Measurements from ENCODE around the gene SNRNP25. TPM values are rescaled to one million over a fixed set of nuclear protein-coding genes. Genes with fewer than 3 reads are reported as not detected.
"Not testable (repeated sequence)": the region's sequence is repeated elsewhere in the genome, so short reads cannot be mapped to it uniquely, and the experiment has no call there.

SNRNP25 gene
- total RNA-seq, 3 donors from 2014 or later, result 49.5 to 69.4 (median 66.1) TPM

GRCh38 chr16:35678-36305 is 17.8 kb upstream of the SNRNP25 start:
- H3K4me1 Mint-ChIP-seq (ENCODE audit: low read depth), result peaks cover 25% of the 10 kb centered on the region
- no peak overlapping the region for H3K4me3 Mint-ChIP-seq
- H3K36me3 Mint-ChIP-seq (ENCODE audit: insufficient read depth), result peaks cover 7% of the 10 kb centered on the region
- no peaks in the 10 kb centered on the region for H3K27me3 Mint-ChIP-seq (ENCODE audit: low read depth)
- DNase-seq (no peak), ATAC-seq (no peak)
- no peaks in the 10 kb centered on the region for H3K9me3 Mint-ChIP-seq

DNA sequence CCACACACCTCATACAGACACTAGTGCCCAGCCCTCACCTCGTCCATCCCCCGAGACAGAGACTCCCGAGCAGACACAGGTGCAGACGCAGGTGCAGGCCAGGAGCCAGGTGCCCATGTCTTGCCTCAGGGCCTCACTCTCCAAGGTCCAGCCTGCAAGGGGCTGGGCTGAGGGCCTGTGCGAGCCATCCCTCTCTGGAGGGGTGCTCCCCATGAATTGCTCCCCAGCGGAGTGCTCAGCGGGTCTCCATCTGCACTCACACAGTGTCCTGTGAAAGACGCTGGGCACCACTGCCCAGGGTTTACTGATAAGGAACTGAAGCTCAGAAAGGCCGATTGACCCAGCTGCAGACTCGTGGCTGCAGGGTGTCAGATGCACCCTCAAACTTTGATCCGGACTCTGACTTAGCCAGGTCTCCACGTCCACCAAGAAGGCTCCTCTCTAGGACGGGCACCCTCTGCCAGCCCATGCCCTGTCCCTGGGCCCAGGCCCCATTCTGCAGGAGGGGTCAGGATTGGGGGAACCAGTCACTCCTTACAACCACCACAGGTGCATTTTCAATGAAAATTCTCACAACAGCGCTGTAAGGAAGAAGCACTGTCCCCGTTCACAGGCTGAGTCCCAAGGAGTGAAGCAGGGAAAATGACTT is 17.2 kb upstream of the SNRNP25 start:
- Mint-ChIP-seq H3K4me3 (no peak overlapping the region), H3K4me1 (ENCODE audit: low read depth) (peaks cover 25% of the 10 kb centered on the region), H3K36me3 (ENCODE audit: insufficient read depth) (peaks cover 7% of the 10 kb centered on the region), H3K9me3 (no peaks in the 10 kb centered on the region), H3K27me3 (ENCODE audit: low read depth) (no peaks in the 10 kb centered on the region)
- ATAC-seq, result no peak
- DNase-seq, result no peak

GRCh38 chr16:37511-37910 is 16.1 kb upstream of the SNRNP25 start:
- no peaks in the 10 kb centered on the region for H3K9me3 Mint-ChIP-seq
- H3K36me3 Mint-ChIP-seq (ENCODE audit: insufficient read depth), result peaks cover 15% of the 10 kb centered on the region
- peaks cover 34% of the 10 kb centered on the region for H3K4me1 Mint-ChIP-seq (ENCODE audit: low read depth)
- no peak overlapping the region for H3K4me3 Mint-ChIP-seq
- no peak for DNase-seq
- no peaks in the 10 kb centered on the region for H3K27me3 Mint-ChIP-seq (ENCODE audit: low read depth)
- no peak for ATAC-seq

DNA sequence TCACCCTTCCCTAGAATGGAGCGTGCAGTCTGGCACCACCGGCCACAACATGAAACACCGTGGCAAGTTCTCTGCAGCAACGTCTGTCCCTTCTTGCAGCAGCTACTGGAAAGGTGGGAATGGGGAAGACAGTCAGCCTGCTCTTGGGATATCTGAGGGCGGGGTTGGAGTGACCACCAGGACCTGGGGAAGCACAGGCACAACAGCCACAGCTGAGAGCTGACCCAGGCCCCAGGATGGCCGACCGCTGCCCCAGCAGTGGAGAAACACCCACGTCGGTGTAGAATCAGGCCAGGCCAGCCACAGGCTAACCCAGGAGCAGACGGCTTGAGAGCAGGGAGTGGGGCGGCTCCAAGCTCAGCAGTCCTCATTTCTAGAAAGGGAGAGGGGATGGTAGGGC is 15.4 kb upstream of the SNRNP25 start:
- not testable (repeated sequence) for DNase-seq; H3K4me3 Mint-ChIP-seq; H3K9me3 Mint-ChIP-seq; H3K27me3 Mint-ChIP-seq (ENCODE audit: low read depth); ATAC-seq
- Mint-ChIP-seq H3K36me3 (ENCODE audit: insufficient read depth) (peaks cover 22% of the 10 kb centered on the region), H3K4me1 (ENCODE audit: low read depth) (peaks cover 41% of the 10 kb centered on the region)

DNA sequence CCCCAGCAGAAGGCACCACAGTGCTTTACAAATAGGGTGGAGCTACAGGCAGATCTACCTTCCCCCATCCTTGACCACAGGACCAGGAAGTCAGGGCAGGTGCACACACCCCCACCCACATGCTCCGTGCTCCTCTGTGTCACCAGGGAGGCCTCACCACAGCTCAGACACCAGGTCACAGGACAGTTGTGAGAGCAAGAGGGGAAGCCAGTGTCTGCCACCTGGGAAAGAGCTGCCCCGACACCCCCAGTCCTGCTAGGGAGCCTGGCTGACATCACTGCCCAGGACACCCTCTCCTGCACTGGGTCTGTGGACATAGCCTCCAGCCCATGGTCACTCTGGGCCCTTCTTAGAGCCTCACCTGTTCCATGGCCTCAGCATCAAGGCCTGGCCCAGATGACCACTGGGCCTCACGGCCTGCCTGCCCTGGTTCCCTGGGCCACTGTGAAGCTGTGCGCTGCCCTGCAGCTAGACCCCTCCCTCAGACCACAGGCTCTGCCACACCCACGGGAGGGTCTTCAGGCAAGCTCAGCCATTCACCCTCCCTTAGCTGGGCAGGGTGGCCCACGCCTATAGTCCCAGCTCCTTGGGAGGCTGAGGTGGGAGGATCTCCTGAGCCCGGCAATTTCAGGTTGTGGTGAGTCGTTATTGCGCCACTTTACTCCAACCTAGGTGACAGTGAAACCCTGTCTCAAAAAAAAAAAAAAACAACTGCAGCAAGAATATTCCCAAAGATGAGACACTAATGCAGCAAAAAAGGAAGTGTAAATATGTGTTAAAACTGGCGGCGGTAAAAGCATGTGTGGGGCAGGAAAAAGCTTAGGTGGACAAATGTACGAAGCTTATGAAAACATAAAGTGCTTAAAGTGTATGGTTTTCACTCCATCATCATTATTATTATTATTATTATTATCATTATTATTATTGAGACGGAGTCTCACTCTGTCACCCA is 14.4 kb upstream of the SNRNP25 start:
- Mint-ChIP-seq H3K9me3 (no peaks in the 10 kb centered on the region), H3K27me3 (ENCODE audit: low read depth) (no peaks in the 10 kb centered on the region), H3K36me3 (ENCODE audit: insufficient read depth) (peaks cover 26% of the 10 kb centered on the region), H3K4me3 (no peak overlapping the region), H3K4me1 (ENCODE audit: low read depth) (peaks cover 42% of the 10 kb centered on the region)
- ATAC-seq (peak; percentile 72 to 78), DNase-seq (no peak)

- H3K27me3 Mint-ChIP-seq (ENCODE audit: low read depth), result no peaks in the 10 kb centered on the region
- H3K36me3 Mint-ChIP-seq (ENCODE audit: insufficient read depth), result peaks cover 29% of the 10 kb centered on the region
- ATAC-seq (no peak), DNase-seq (no peak)
- no peak overlapping the region for H3K4me3 Mint-ChIP-seq
- H3K9me3 Mint-ChIP-seq, result no peaks in the 10 kb centered on the region
- peaks cover 39% of the 10 kb centered on the region for H3K4me1 Mint-ChIP-seq (ENCODE audit: low read depth)
Measured at GRCh38 chr16:41439-42068, 12.1 kb upstream of the SNRNP25 start.

DNA sequence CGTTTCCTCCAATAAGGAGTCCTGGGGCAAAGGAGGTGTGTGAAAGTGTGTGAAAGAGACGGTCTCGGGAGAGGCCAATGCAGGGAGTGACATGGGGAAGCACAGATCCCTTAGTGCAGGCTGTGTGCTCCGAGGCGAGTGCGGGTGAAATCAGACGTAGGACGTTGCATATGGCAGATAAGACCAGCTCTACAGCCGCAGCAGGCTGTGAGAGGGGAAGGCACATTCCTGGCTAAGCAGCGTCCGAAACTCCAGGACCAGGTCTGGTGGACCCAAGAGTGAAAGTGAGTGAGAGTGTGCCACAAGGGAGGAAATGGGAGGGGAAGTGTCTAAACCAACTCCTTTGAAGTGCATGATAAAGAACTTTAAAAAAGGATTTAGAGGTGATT is 11.6 kb upstream of the SNRNP25 start:
- ATAC-seq (no peak), DNase-seq (no peak)
- H3K4me1 Mint-ChIP-seq (ENCODE audit: low read depth), result peaks cover 39% of the 10 kb centered on the region
- H3K4me3 Mint-ChIP-seq, result no peak overlapping the region
- H3K36me3 Mint-ChIP-seq (ENCODE audit: insufficient read depth), result peaks cover 28% of the 10 kb centered on the region
- no peaks in the 10 kb centered on the region for H3K9me3 Mint-ChIP-seq
- H3K27me3 Mint-ChIP-seq (ENCODE audit: low read depth), result no peaks in the 10 kb centered on the region

GRCh38 chr16:42691-43090 is 10.9 kb upstream of the SNRNP25 start:
- Mint-ChIP-seq H3K4me1 (ENCODE audit: low read depth) (peaks cover 35% of the 10 kb centered on the region), H3K9me3 (no peaks in the 10 kb centered on the region)
- ATAC-seq, result no peak

DNA sequence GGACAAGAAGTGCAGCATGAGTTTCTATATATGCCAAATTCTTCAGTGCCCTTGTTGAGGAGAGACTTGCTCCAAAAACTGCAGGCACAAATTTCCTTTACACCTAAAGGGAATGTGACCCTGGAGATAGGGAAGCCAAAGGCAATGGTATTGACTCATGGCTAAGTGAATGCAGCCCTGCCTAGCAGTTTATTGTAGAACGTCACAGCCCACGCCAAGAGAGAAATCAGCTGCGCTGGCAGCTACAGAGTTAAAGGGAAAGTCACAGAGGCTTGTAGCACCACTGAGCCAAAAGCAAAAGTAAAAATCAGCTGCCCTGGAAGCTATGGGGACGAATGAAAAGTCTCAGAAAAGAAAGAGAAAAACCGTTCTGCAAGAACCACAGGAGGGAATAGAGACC is 10.3 kb upstream of the SNRNP25 start:
- ATAC-seq (no peak), DNase-seq (no peak)
- Mint-ChIP-seq H3K27me3 (ENCODE audit: low read depth) (no peaks in the 10 kb centered on the region), H3K9me3 (no peaks in the 10 kb centered on the region), H3K4me1 (ENCODE audit: low read depth) (peaks cover 30% of the 10 kb centered on the region), H3K36me3 (ENCODE audit: insufficient read depth) (peaks cover 32% of the 10 kb centered on the region), H3K4me3 (no peak overlapping the region)

More at GRCh38 chr16:42691-43090, 10.9 kb upstream of the SNRNP25 start:
- Mint-ChIP-seq H3K4me3 (no peak overlapping the region), H3K36me3 (ENCODE audit: insufficient read depth) (peaks cover 30% of the 10 kb centered on the region), H3K27me3 (ENCODE audit: low read depth) (no peaks in the 10 kb centered on the region)
- DNase-seq, result no peak

GRCh38 chr16:44655-45054 is 9.0 kb upstream of the SNRNP25 start:
- no peak for DNase-seq
- no peak overlapping the region for H3K4me3 Mint-ChIP-seq
- no peaks in the 10 kb centered on the region for H3K27me3 Mint-ChIP-seq (ENCODE audit: low read depth)
- peaks cover 30% of the 10 kb centered on the region for H3K36me3 Mint-ChIP-seq (ENCODE audit: insufficient read depth)
- H3K4me1 Mint-ChIP-seq (ENCODE audit: low read depth), result peaks cover 17% of the 10 kb centered on the region
- no peak for ATAC-seq
- H3K9me3 Mint-ChIP-seq, result no peaks in the 10 kb centered on the region

- no peaks in the 10 kb centered on the region for H3K27me3 Mint-ChIP-seq (ENCODE audit: low read depth)
- H3K4me3 Mint-ChIP-seq, result no peak overlapping the region
- ATAC-seq (no peak), DNase-seq (no peak)
- H3K36me3 Mint-ChIP-seq (ENCODE audit: insufficient read depth), result peaks cover 33% of the 10 kb centered on the region
- H3K9me3 Mint-ChIP-seq, result no peaks in the 10 kb centered on the region
- H3K4me1 Mint-ChIP-seq (ENCODE audit: low read depth), result peaks cover 22% of the 10 kb centered on the region
Measured at GRCh38 chr16:45454-45853, 8.2 kb upstream of the SNRNP25 start.

- not testable (repeated sequence) for H3K4me3 Mint-ChIP-seq; H3K9me3 Mint-ChIP-seq; ATAC-seq; DNase-seq; H3K27me3 Mint-ChIP-seq (ENCODE audit: low read depth)
- Mint-ChIP-seq H3K4me1 (ENCODE audit: low read depth) (peaks cover 31% of the 10 kb centered on the region), H3K36me3 (ENCODE audit: insufficient read depth) (peaks cover 39% of the 10 kb centered on the region)
Measured at GRCh38 chr16:46510-46909, 7.1 kb upstream of the SNRNP25 start.

DNA sequence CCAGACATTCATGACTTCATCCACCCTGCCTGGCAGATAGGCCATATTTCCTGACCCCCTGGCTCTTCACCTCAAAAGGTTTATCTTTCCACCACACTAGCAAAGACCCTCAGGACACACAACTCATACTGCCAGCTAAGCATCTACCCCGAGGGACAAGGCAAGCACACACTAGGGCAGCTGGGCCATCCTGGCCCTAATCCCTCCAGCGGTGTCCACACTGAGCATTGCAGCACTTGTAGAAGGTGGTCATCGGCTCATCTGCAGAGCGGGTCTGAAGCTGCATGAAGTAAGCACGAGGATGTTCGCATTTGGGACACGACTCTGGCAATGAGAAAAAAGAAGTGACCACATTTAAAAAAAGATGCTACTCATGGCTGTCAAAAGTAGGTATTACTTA is 6.4 kb upstream of the SNRNP25 start:
- Mint-ChIP-seq H3K9me3 (no peaks in the 10 kb centered on the region), H3K36me3 (ENCODE audit: insufficient read depth) (peaks cover 34% of the 10 kb centered on the region)

More for the DNA sequence above, 6.4 kb upstream of the SNRNP25 start:
- DNase-seq (no peak), ATAC-seq (no peak)
- H3K27me3 Mint-ChIP-seq (ENCODE audit: low read depth), result no peaks in the 10 kb centered on the region
- H3K4me1 Mint-ChIP-seq (ENCODE audit: low read depth), result peaks cover 29% of the 10 kb centered on the region
- H3K4me3 Mint-ChIP-seq, result no peak overlapping the region
